HFF-Myc (cell line): Measurements from ENCODE around the gene GPC1.

Experiments
- DNase-seq: peaks from one replicate; pipeline ENCODE4 v3.0.0-alpha.2; 2011; ENCODE audit warnings: low read depth; ENCODE audit errors: extremely low read depth
- H3K4me3 ChIP-seq: replicated peaks from 2 replicates; pipeline ENCODE4 v1.5.1; 2011; ENCODE audit warnings: low read depth, mild to moderate bottlenecking, control low read depth, low read length
- TF ChIP-seq, protein P1 (sequence below): IDR thresholded peaks from 2 replicates; pipeline ENCODE4 v1.5.1; 2012; ENCODE audit warnings: mild to moderate bottlenecking, low read depth, low read length, control low read depth; ENCODE audit errors: missing control alignments

The GPC1 gene

GRCh38 chr2:240410004-240410403 lies 25.5 kb upstream of the GPC1 start:
- H3K4me3 ChIP-seq, result no peak overlapping the region
- DNase-seq, result no peak
- TF ChIP-seq, protein P1, sequence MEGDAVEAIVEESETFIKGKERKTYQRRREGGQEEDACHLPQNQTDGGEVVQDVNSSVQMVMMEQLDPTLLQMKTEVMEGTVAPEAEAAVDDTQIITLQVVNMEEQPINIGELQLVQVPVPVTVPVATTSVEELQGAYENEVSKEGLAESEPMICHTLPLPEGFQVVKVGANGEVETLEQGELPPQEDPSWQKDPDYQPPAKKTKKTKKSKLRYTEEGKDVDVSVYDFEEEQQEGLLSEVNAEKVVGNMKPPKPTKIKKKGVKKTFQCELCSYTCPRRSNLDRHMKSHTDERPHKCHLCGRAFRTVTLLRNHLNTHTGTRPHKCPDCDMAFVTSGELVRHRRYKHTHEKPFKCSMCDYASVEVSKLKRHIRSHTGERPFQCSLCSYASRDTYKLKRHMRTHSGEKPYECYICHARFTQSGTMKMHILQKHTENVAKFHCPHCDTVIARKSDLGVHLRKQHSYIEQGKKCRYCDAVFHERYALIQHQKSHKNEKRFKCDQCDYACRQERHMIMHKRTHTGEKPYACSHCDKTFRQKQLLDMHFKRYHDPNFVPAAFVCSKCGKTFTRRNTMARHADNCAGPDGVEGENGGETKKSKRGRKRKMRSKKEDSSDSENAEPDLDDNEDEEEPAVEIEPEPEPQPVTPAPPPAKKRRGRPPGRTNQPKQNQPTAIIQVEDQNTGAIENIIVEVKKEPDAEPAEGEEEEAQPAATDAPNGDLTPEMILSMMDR, result no peak

GRCh38 chr2:240410808-240411207 lies 24.7 kb upstream of the GPC1 start:
- TF ChIP-seq, protein P1, result no peak
- DNase-seq, result no peak
- H3K4me3 ChIP-seq, result no peak overlapping the region

- no peak overlapping the region for H3K4me3 ChIP-seq
- TF ChIP-seq, protein P1, result no peak
- no peak for DNase-seq
Measured at GRCh38 chr2:240411261-240412160, 24.0 kb upstream of the GPC1 start.

DNA sequence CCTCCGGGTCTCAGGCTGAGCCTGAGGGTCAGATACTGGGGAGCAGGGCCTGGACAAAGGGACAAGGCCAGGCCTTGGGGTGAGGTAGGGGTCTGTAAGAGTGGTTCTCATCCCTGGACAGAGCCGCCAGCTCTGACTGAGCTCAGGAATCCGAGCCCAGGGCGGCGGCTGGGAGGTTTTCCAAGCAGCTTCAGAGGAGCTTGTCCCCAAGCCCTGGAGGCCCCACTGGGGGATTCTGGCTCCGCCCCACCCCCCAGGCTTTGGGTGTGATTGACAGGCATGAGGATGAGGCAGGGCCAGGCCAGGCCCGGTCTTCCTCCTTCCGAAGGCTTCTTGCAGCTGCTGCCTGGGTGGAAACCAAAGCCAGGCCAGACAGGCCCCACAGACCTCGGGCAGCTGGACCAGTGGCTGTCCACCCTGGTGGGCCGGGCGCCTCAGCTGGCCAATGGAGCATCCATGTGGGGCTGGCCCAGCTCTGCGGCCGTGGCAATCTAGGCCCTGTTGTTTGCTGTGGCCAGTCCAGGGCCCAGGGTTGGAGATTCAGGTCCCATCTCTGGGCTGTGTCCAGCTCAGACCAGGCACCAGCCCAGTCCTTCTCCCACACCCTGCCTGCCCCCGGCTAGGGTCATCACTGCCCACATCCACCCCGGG lies 23.1 kb upstream of the GPC1 start:
- no peak for DNase-seq
- no peak overlapping the region for H3K4me3 ChIP-seq
- TF ChIP-seq, protein P1, result no peak

GRCh38 chr2:240412975-240413812 lies 22.3 kb upstream of the GPC1 start:
- H3K4me3 ChIP-seq, result no peak overlapping the region
- TF ChIP-seq, protein P1, result no peak
- DNase-seq, result no peak

DNA sequence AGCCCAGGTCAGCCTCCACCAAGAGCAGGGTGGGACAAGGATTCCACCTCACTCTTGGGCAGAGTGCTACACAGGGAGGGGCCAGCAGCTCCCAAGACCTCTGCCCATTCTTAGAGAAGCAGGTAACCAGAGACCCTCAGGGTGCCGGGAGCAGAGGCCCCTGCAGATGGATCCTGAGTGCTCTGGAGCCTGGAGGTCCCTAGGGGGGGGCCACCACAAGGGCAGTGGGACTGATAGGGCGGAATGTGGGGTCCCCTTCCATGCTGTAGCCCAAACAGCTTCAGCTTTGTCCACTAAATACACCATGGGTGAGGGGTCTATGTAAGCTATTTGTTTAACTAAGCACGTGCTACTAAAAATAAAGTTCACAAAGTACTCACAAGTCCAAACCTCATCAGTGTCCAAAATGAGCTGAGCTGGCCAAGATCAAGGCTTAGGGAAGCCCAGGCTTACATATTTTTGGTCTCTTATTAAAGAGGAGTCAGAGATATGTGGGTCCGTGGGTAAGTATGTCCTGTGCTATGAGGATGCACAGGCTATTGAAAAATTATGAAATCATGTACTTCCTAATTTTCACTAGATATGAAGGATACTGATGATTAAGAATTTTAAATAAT lies 21.5 kb upstream of the GPC1 start:
- TF ChIP-seq, protein P1, result no peak
- DNase-seq, result no peak
- H3K4me3 ChIP-seq, result no peak overlapping the region
